Subcutaneous abdominal adipose tissue (tissue), 5 donors: ENCODE results near the gene CLSTN1.

Experiments used
- H3K27ac ChIP-seq: one replicate; pipeline ENCODE4 v1.7.0; 2013; ENCODE audit warnings: low read depth, mild to moderate bottlenecking, inconsistent platforms, low read length, moderate library complexity
- H3K27me3 ChIP-seq, 5 donors: one replicate each; pipeline ENCODE4 v1.7.0; 2013; ENCODE audit warnings: low read length in 5 of 5, inconsistent platforms in 1 of 5; ENCODE audit not compliant: control insufficient read depth in 5 of 5, insufficient read depth in 4 of 5
- H3K36me3 ChIP-seq, 5 donors: one replicate each; pipeline ENCODE4 v1.7.0; 2013; ENCODE audit warnings: low read length in 5 of 5; ENCODE audit not compliant: control insufficient read depth in 5 of 5, insufficient read depth in 5 of 5
- H3K4me1 ChIP-seq, 5 donors: one replicate each; pipeline ENCODE4 v1.7.0; 2013; ENCODE audit warnings: low read length in 5 of 5, mild to moderate bottlenecking in 3 of 5, moderate library complexity in 1 of 5; ENCODE audit not compliant: control insufficient read depth in 5 of 5, insufficient read depth in 5 of 5
- H3K4me3 ChIP-seq, 5 donors: one replicate each; pipeline ENCODE4 v1.7.0; 2013; ENCODE audit warnings: low read length in 5 of 5, low read depth in 1 of 5
- H3K9ac ChIP-seq, 5 donors: one replicate each; pipeline ENCODE4 v1.7.0; 2013; ENCODE audit warnings: low read length in 5 of 5, mild to moderate bottlenecking in 4 of 5, moderate library complexity in 3 of 5
- H3K9me3 ChIP-seq, 5 donors: one replicate each; pipeline ENCODE4 v1.7.0; 2013; ENCODE audit warnings: low read length in 5 of 5; ENCODE audit not compliant: control insufficient read depth in 5 of 5
- donor health status: healthy.
- donor health status: healthy.
- donor health status: healthy.
- donor health status: healthy.
- donor health status: healthy.

Gene CLSTN1

GRCh38 chr1:9730096-9730901 is 93.5 kb downstream of the CLSTN1 start:
- H3K9ac ChIP-seq, result no peak overlapping the region
- peaks cover 0 to 82% (median 78%) of the 10 kb centered on the region in 5 donors for H3K36me3 ChIP-seq
- no peaks in the 10 kb centered on the region for H3K27me3 ChIP-seq
- H3K9me3 ChIP-seq, result no peaks in the 10 kb centered on the region
- H3K4me3 ChIP-seq, result no peak overlapping the region
- H3K27ac ChIP-seq, result no peak overlapping the region
- peaks cover 0 to 8% (median 0%) of the 10 kb centered on the region in 5 donors for H3K4me1 ChIP-seq

- Histone ChIP-seq H3K27me3 (no peaks in the 10 kb centered on the region), H3K9me3 (no peaks in the 10 kb centered on the region), H3K9ac (no peak overlapping the region), H3K4me3 (no peak overlapping the region), H3K4me1 (peaks cover 0 to 8% (median 0%) of the 10 kb centered on the region in 5 donors), H3K36me3 (peaks cover 0 to 78% (median 72%) of the 10 kb centered on the region in 5 donors), H3K27ac (no peak overlapping the region)
Measured at GRCh38 chr1:9729523-9729922, 94.2 kb downstream of the CLSTN1 start.

- H3K27ac ChIP-seq, result no peak overlapping the region
- peaks cover 0 to 80% (median 71%) of the 10 kb centered on the region in 5 donors for H3K36me3 ChIP-seq
- H3K27me3 ChIP-seq, result no peaks in the 10 kb centered on the region
- peaks cover 0 to 8% (median 0%) of the 10 kb centered on the region in 5 donors for H3K4me1 ChIP-seq
- H3K4me3 ChIP-seq, result no peak overlapping the region
- peaks cover 0 to 4% (median 2%) of the 10 kb centered on the region in 5 donors for H3K9me3 ChIP-seq
- no peak overlapping the region for H3K9ac ChIP-seq
Measured at GRCh38 chr1:9728451-9729295, 95.1 kb downstream of the CLSTN1 start.

GRCh38 chr1:9726905-9727595 is 96.7 kb downstream of the CLSTN1 start:
- no peak overlapping the region for H3K27ac ChIP-seq
- H3K36me3 ChIP-seq, result peaks cover 0 to 80% (median 65%) of the 10 kb centered on the region in 5 donors
- H3K9ac ChIP-seq, result no peak overlapping the region

GRCh38 chr1:9726406-9726805 is 97.4 kb downstream of the CLSTN1 start:
- Histone ChIP-seq H3K4me1 (peaks cover 0 to 8% (median 0%) of the 10 kb centered on the region in 5 donors), H3K4me3 (no peak overlapping the region), H3K9me3 (peaks cover 0 to 14% (median 10%) of the 10 kb centered on the region in 5 donors), H3K9ac (no peak overlapping the region), H3K36me3 (peaks cover 0 to 80% (median 59%) of the 10 kb centered on the region in 5 donors), H3K27ac (no peak overlapping the region), H3K27me3 (no peaks in the 10 kb centered on the region)

More at GRCh38 chr1:9726905-9727595, 96.7 kb downstream of the CLSTN1 start:
- Histone ChIP-seq H3K4me3 (no peak overlapping the region), H3K4me1 (peaks cover 0 to 8% (median 0%) of the 10 kb centered on the region in 5 donors), H3K9me3 (peaks cover 0 to 14% (median 10%) of the 10 kb centered on the region in 5 donors), H3K27me3 (no peaks in the 10 kb centered on the region)

GRCh38 chr1:9724706-9725476 is 98.9 kb downstream of the CLSTN1 start:
- H3K36me3 ChIP-seq, result peaks cover 0 to 76% (median 48%) of the 10 kb centered on the region in 5 donors

GRCh38 chr1:9723926-9724325 is 99.8 kb downstream of the CLSTN1 start:
- H3K9ac ChIP-seq, result no peak overlapping the region
- H3K36me3 ChIP-seq, result peaks cover 0 to 76% (median 41%) of the 10 kb centered on the region in 5 donors
- peaks cover 0 to 14% (median 10%) of the 10 kb centered on the region in 5 donors for H3K9me3 ChIP-seq
- peaks cover 0 to 5% (median 1%) of the 10 kb centered on the region in 5 donors for H3K4me1 ChIP-seq
- no peaks in the 10 kb centered on the region for H3K27me3 ChIP-seq
- no peak overlapping the region for H3K4me3 ChIP-seq
- no peak overlapping the region for H3K27ac ChIP-seq

More at GRCh38 chr1:9724706-9725476, 98.9 kb downstream of the CLSTN1 start:
- Histone ChIP-seq H3K27ac (no peak overlapping the region), H3K9ac (no peak overlapping the region), H3K9me3 (peaks cover 0 to 14% (median 10%) of the 10 kb centered on the region in 5 donors), H3K4me1 (no peaks in the 10 kb centered on the region), H3K4me3 (no peak overlapping the region), H3K27me3 (no peaks in the 10 kb centered on the region)

GRCh38 chr1:9723068-9723805 is 100.5 kb downstream of the CLSTN1 start:
- Histone ChIP-seq H3K36me3 (peaks cover 0 to 76% (median 35%) of the 10 kb centered on the region in 5 donors), H3K27ac (no peak overlapping the region), H3K9me3 (peaks cover 0 to 14% (median 10%) of the 10 kb centered on the region in 5 donors), H3K9ac (no peak overlapping the region), H3K4me3 (no peak overlapping the region), H3K27me3 (no peaks in the 10 kb centered on the region), H3K4me1 (peaks cover 0 to 8% (median 5%) of the 10 kb centered on the region in 5 donors)
